ENCODE results near the gene SLC39A9. TPM values are rescaled to one million over a fixed set of nuclear protein-coding genes. Genes with fewer than 3 reads are reported as not detected.

The SLC39A9 gene
- total and polyA plus RNA-seq, 10 of the 15 experiments (the other 5 are each of a cell fraction or from before 2014, with no cell fraction given): 19.9 to 109 (median 46.9) TPM

- no peak for TF ChIP-seq POLR2AphosphoS2 (IDR thresholded peaks at IDR 0.05; ENCODE audit: low read depth, low read length)
- no peak for TF ChIP-seq SKIL (IDR thresholded peaks at IDR 0.05; ENCODE audit: low read depth, poor library complexity, severe bottlenecking)
Measured at GRCh38 chr14:69487771-69488170, 89.3 kb downstream of the SLC39A9 start (continued).

GRCh38 chr14:69489495-69489894 is 91.0 kb downstream of the SLC39A9 start:
- Histone ChIP-seq H4K20me1 (ENCODE audit: control insufficient read depth, insufficient read depth) (no peaks in the 10 kb centered on the region), H3K27ac (ENCODE audit: control insufficient read depth, insufficient read depth) (no peak overlapping the region), H3K27me3 (replicated peaks in 1 of 2; ENCODE audit: control insufficient read depth in 2 of 2, insufficient read depth in 2 of 2, low read length in 1 of 2) (peaks cover 4 to 9% of the 10 kb centered on the region in 2 experiments; a peak in 3 of 4 replicates), H3K79me2 (ENCODE audit: control insufficient read depth, insufficient read depth, low read length) (no peaks in the 10 kb centered on the region), H3K4me3 (no peak overlapping the region), H2AFZ (ENCODE audit: control insufficient read depth, low read depth, low read length) (no peak overlapping the region), H3K9ac (ENCODE audit: control insufficient read depth, insufficient read depth, low read length) (no peak overlapping the region), H3K4me1 (ENCODE audit: control insufficient read depth, insufficient read depth, low read length) (no peaks in the 10 kb centered on the region), H3K9me3 (replicated peaks; ENCODE audit: control insufficient read depth, insufficient read depth, low read length) (no peaks in the 10 kb centered on the region), H3K36me3 (ENCODE audit: control insufficient read depth in 2 of 2, insufficient read depth in 2 of 2, low read length in 1 of 2) (no peaks in the 10 kb centered on the region), H3K4me2 (ENCODE audit: control insufficient read depth, insufficient read depth) (no peak overlapping the region)
- in situ Hi-C loops (cut with MboI) (no loop called here), intact Hi-C loops (cut with micrococcal nuclease; ENCODE audit: unreplicated experiment) (no loop called here)
- BruUV-seq (replicated peaks): no TSS peak
- ATAC-seq (no peak), FAIRE-seq (no peak), DNase-seq (ENCODE audit: low read depth, low spot score) (no peak)
- ChIA-PET SMC1A (ENCODE audit: uncharacterized antibody, unreplicated experiment) (interaction anchor here (1.7 kb wide), 1 partner anchor 15 kb away, joined by 6 read pairs; no protein-coding TSS in a partner anchor), CTCF (interaction anchor here (1.2 kb wide), 1 partner anchor 13 kb away, joined by 4 read pairs; no protein-coding TSS in a partner anchor), RAD21 (ENCODE audit: unreplicated experiment) (interaction anchor here (0.7 kb wide), 1 partner anchor 228 kb away, joined by 4 read pairs; no protein-coding TSS in a partner anchor), POLR2A (interaction anchor here (0.6 kb wide), 4 partner anchors 54 to 277 kb away, joined by 3 to 9 read pairs (median 4); no protein-coding TSS in a partner anchor)
- TF ChIP-seq ZNF24 (IDR thresholded peaks at IDR 0.05) (no peak), TCF3 (IDR thresholded peaks at IDR 0.05; ENCODE audit: borderline replicate concordance, insufficient read depth, low read depth, low read length) (no peak), STAT3 (IDR thresholded peaks at IDR 0.05; ENCODE audit: low read depth, low read length) (no peak), SMAD5 (IDR thresholded peaks at IDR 0.05; ENCODE audit: low read depth) (no peak), ZBTB11 (CRISPR knock-in tag; IDR thresholded peaks at IDR 0.05) (no peak), IRF5 (IDR thresholded peaks at IDR 0.05; ENCODE audit: borderline replicate concordance) (no peak), RBBP5 (conservative IDR thresholded peaks at IDR 0.05) (no peak), NRF1 (conservative IDR thresholded peaks at IDR 0.05; ENCODE audit: low read depth, low read length) (no peak), REST (IDR thresholded peaks at IDR 0.05; ENCODE audit: low read depth, low read length) (no peak)
